Activated CD4-positive, alpha-beta T cell treated with anti-CD3 and anti-CD28 coated beads, Interleukin-2, amount 50 U/mL, for 24 hours (primary cell): ENCODE data around the gene ARHGAP12.

Experiments used
- DNase-seq, 2 donors: peaks; one replicate each; pipeline ENCODE4 v3.0.0-alpha.2; 2020; ENCODE audit warnings: low read depth in 1 of 2, low spot score in 1 of 2

The ARHGAP12 gene

DNA sequence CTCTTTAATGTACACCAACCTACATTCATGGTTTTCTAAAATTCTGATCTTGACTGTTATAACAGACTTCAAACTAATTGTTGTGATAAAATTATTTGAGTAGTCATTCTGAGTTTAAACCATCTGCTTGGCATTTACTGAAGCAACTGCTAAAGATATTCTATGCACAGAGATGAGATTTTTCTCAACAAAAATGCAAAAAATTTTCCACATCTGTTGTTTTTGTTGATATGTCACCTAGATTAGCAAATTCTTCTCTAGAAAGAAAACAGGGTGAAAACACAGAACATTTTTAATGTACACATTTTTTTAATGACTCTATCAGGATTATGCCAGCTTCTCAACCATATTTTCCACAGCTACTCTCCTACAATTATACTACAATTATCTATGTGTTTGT is 42.7 kb downstream of the ARHGAP12 start:
- no peak for DNase-seq

DNA sequence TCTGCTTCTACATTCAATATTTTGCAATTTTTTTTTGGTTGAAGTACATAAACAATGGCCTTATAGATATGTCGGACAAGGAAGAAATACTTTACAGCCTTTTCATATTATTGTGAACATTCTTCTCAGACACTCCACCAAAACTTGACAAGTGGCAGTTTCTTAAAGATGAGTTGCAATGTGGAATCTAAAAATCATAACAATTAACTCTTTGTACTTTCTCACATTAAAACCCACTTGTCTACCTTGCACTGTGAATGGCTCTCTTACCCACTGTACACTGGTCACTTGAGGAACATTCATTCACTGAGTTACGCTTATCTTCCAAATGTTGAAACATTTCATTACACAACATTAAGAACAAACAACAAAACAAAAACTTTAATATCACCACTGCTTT is 44.2 kb downstream of the ARHGAP12 start:
- no peak for DNase-seq

- DNase-seq: no peak
These were observed 45.2 kb downstream of the ARHGAP12 start for GRCh38 chr10:31883397-31883796.

- DNase-seq: no peak
These were observed 50.1 kb downstream of the ARHGAP12 start for GRCh38 chr10:31878486-31878885.

- no peak for DNase-seq
These were observed 51.8 kb downstream of the ARHGAP12 start for GRCh38 chr10:31876652-31877352.

GRCh38 chr10:31875608-31876007 is 53.0 kb downstream of the ARHGAP12 start:
- DNase-seq: no peak

DNA sequence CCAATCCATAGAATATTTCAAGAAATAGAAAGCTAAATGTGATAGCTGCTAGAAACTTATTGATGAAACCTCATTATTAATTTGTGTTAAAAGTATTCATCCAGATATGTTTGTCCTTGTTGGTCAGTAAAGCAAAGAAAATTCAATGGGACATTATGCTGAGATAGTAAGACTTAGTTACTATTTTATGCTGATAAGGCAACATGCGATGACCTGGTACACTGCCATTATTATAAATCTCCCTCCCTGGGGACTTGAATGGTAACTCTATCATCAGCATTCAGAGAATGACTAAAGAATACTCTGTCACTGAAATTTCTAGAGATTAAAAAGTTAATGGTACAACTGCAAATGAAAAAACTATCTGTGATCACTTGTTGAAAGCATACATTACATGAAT is 54.9 kb downstream of the ARHGAP12 start:
- DNase-seq: no peak

- no peak for DNase-seq
These were observed 57.2 kb downstream of the ARHGAP12 start for GRCh38 chr10:31871266-31872065.

GRCh38 chr10:31867646-31868045 is 61.0 kb downstream of the ARHGAP12 start:
- no peak for DNase-seq

DNA sequence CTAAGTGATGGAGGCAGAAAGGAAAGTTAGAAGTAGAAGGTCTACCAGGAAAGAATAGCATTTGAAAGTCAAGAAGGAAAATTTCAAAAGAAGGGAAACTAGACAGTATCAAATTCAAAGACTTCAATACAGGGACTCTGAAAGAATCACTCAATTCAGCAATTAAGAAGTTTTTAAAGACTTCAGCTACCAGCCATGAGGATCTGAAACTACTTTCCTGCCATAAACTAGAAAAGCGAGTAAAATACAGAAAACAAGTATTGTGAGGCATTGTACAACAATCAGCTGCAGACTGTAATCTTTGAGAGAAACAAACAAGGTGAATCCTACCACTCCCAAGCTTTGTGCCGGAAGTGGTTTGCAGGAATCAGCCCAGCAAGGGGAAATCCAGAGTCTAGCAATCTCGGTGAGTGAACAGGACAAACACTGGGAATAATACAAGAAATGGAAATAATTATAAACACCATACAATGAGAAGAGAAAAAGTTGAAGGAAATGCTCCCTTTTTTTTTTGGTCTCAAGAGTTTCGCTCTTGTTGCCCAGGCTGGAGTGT is 62.4 kb downstream of the ARHGAP12 start:
- no peak for DNase-seq

DNA sequence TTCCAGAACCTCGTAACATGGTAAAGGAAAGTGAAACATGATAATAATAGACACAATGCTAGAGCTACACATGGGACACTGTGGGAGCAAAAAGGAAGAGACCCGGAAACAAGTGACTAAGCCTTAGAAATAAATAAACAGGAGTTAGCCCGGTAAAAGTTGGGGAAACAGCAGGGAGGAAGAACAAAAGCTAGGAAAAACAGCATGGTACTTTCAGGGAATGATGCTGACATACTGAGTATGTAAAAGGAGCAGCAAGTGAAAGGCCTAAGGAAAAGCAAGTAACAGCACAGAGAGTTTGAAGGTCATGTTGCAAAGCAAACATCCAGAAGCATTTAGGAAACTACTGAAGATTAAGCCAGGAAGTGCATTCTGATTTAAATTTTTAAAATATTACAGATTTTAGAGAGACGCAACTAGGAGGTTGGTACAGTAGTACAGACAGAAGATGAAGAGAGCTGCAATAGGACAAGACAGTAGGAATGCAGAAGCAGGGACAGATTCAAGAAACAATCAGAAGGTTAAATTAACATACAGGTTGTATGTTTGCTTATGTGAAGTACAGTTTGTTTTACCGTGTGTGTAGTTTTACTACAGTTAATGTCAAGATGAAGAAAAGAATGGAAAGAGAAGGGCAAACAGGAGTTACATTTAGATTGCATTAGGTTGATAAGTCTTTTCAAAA is 63.7 kb downstream of the ARHGAP12 start:
- no peak for DNase-seq

- DNase-seq: no peak
These were observed 73.6 kb downstream of the ARHGAP12 start for GRCh38 chr10:31855033-31855432.

GRCh38 chr10:31853629-31854028 is 75.0 kb downstream of the ARHGAP12 start:
- DNase-seq: no peak

DNA sequence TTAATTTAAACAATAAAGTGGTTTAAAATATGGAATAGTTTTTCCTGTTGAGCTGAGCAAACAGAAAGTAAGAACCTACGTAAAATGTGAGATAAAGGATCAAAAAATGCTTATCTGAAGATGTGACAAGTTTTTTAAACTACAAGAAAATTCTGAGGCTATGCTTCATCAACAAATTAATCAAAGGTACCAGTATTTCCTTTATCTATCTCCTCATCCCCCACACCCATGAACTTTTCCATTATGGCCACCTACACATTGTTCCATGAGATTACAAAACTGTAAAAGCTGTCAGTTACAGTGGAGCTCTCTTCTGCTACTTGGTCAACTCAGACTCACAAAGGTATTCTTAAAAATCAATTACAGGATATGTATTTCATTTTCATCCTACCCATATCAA is 77.4 kb downstream of the ARHGAP12 start:
- DNase-seq: no peak

DNA sequence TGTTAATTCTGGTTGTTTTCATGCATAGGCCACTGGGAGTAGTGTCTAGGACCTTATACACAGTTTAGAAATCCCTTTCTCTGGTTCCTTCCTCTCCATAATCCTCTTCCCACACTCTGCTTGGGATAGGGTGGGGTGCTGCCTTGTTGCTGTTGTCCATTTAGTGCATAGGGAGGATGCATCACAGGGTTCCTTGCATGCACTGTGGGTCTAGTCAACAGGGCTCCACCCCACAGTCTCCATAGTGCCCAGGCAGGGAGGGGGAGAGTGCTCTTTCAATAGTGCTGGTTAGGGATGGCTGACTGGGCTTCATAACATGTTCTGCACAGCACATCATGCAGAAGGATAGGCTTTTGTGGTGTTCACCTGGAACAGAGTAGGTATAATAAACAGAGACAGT is 81.1 kb downstream of the ARHGAP12 start:
- DNase-seq: no peak

DNA sequence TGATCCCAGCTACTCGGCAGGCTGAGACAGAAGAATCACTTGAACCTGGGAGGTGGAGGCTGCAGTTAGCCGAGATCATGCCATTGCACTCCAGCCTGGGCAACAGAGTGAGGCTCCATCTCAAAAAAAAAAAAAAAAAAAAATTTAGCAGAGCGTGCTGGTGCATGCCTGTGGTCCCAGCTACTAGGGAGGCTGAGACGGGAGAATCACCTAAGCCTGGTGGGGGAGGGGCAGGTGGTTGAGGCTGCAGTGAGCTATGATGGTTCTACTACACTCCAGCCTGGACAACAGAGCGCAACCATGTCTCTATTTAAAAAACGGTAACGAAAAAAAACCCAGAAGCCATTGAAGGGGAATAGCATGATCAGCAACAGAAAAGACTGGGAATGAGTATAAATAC is 89.9 kb downstream of the ARHGAP12 start:
- no peak for DNase-seq

- no peak for DNase-seq
These were observed 90.6 kb downstream of the ARHGAP12 start for GRCh38 chr10:31838065-31838464.

- DNase-seq: no peak
These were observed 91.8 kb downstream of the ARHGAP12 start for GRCh38 chr10:31836569-31837406.

DNA sequence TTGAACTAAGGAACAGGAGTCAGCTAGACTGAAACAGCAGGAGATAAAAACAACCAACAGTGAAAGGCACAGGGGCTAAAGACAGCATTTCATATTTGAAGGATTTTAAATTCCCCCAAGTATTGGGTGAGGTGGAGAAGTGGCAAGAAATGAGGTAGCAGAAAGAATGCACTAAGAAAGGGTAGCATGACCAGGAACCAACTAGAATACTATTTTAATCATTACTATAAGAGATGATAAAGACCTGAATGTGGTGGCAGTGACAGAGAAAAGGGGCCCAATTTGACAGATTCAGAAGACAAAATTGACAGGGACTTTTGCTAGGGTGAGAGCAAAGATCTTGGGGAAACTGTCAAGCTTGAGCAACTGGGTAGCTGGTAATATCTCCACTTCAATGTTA is 94.9 kb downstream of the ARHGAP12 start:
- DNase-seq: no peak

DNA sequence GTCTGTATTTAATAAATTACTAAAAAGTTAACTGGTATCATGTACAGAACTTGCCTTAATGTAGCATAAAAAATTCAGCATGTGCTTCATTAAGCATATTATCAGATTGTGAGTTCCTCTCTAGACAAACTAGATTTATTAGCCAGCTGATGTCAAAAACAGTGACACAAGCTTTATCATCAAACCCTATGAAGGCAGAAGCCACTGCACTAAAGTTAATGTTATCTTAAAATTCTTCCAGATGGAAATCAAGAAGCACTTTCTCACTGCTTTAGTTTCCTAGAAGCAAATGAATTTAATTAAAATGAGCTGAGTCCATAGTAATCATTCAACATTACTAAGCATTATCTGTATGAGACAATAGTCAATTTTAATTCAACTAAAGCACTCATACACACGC is 96.4 kb downstream of the ARHGAP12 start:
- no peak for DNase-seq

DNA sequence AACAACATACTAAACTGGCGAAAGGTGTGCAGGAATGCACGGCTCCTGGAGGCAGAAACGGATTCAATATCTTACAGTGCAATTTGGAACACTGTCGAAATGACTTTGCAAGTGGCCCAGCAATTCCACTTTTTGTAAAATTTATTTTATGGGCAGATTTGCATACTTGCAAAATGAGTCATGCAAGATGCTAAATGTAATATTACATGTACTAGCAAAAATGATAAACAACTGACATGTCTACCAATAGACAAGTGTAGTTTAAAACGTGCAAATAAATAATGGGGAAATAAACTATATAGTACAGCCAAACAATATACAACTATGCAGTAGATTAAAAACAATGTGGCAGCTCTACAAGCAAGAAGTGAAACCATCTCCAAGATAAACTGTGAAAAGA is 97.7 kb downstream of the ARHGAP12 start:
- no peak for DNase-seq
